Activated CD8-positive, alpha-beta T cell treated with anti-CD3 and anti-CD28 coated beads for 36 hours (primary cell): ENCODE results near the gene ZPBP. TPM values are rescaled to one million over a fixed set of nuclear protein-coding genes. Genes with fewer than 3 reads are reported as not detected.

ENCODE experiments used
- ATAC-seq: fragments of 200-7000 bp; cut with Tn5 transposase; one replicate; pipeline ENCODE4 v1.10.0; 2021; ENCODE audit warnings: mild to moderate bottlenecking, moderate library complexity
- CTCF ChIA-PET: fragments of 350-600 bp; sonication (Branson Sonifier 250); formaldehyde crosslinking; loops from one replicate; lab custom pipeline; 2021; ENCODE audit warnings: antibody characterized with exemption; lab: Charles Lee
- POLR2A ChIA-PET: fragments of 350-600 bp; sonication (Branson Sonifier 250); formaldehyde crosslinking; loops from one replicate; lab custom pipeline; 2021; ENCODE audit warnings: antibody characterized with exemption; lab: Charles Lee
- DNase-seq: peaks from one replicate; pipeline ENCODE4 v3.0.0-alpha.2; 2020
- H3K27ac Mint-ChIP-seq: one replicate; pipeline ENCODE4 v1.8.0; 2021; ENCODE audit warnings: mild to moderate bottlenecking, mixed read lengths
- H3K27me3 Mint-ChIP-seq: one replicate; pipeline ENCODE4 v1.8.0; 2021; ENCODE audit warnings: mixed read lengths
- H3K36me3 Mint-ChIP-seq: one replicate; pipeline ENCODE4 v1.8.0; 2021; ENCODE audit warnings: low read depth, mixed read lengths
- H3K4me1 Mint-ChIP-seq: one replicate; pipeline ENCODE4 v1.8.0; 2021; ENCODE audit warnings: low read depth, mixed read lengths
- H3K4me3 Mint-ChIP-seq: one replicate; pipeline ENCODE4 v1.8.0; 2021; ENCODE audit warnings: mild to moderate bottlenecking, moderate library complexity, mixed read lengths
- H3K9me3 Mint-ChIP-seq: one replicate; pipeline ENCODE4 v1.8.0; 2021; ENCODE audit warnings: mixed read lengths
- CTCF ChIP-seq: fragments of 200-600 bp; IDR thresholded peaks from one replicate; pipeline ENCODE4 v1.8.0; 2022; ENCODE audit warnings: antibody characterized with exemption, mild to moderate bottlenecking
- intact Hi-C: fragments of 100-400 bp; cut with micrococcal nuclease; formaldehyde crosslinking; loops from one replicate; pipeline ENCODE4 v1.10.0; 2022
- total RNA-seq, 2 experiments: library from RNA; stranded (reverse); gene quantifications; one replicate each; pipeline ENCODE4 v1.2.3, GENCODE V29; 2021

The ZPBP gene
- total RNA-seq, 2 experiments from 2014 or later = 0.36 TPM; not detected in 1

- Mint-ChIP-seq H3K27me3 (peaks cover 3% of the 10 kb centered on the region), H3K9me3 (no peaks in the 10 kb centered on the region), H3K4me3 (no peak overlapping the region), H3K36me3 (no peaks in the 10 kb centered on the region), H3K27ac (no peak overlapping the region), H3K4me1 (peaks cover 25% of the 10 kb centered on the region)
- no peak for TF ChIP-seq CTCF
- ATAC-seq (no peak), DNase-seq (no peak)
- ChIA-PET CTCF (interaction anchor here (0.7 to 2.3 kb wide), 2 partner anchors 228 to 277 kb away, joined by 3 to 10 read pairs; no protein-coding TSS in a partner anchor), POLR2A (no interaction called here)
- intact Hi-C loops = loop anchor here (5.0 to 10.0 kb wide), 2 partner anchors 124 to 232 kb away; no protein-coding TSS in a partner anchor
These were observed 47.6 kb upstream of the ZPBP start for GRCh38 chr7:50140688-50141087.

DNA sequence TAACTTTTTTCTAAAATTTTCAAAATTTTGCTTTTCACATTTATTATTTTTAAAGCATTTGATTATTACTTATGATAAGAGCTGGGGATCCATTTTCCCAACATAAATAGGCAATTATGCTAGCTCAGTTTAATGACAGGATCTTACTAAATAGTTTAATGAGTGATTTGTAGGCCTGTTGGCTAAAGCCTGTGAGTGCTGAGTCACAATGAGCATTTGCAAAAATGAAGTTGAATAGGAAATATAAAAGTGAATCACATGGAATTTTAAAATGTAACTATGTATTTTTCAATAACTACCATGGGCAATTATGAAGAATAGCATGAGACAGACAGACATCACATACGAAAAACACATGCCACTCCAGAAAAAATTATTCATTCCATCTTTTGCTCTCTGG is 45.1 kb upstream of the ZPBP start:
- ATAC-seq = no peak
- Mint-ChIP-seq H3K4me1 (peaks cover 4% of the 10 kb centered on the region), H3K4me3 (no peak overlapping the region), H3K36me3 (no peaks in the 10 kb centered on the region), H3K9me3 (no peaks in the 10 kb centered on the region), H3K27ac (no peak overlapping the region), H3K27me3 (peaks cover 4% of the 10 kb centered on the region)
- ChIA-PET POLR2A (interaction anchor here (0.6 kb wide), 1 partner anchor 59 kb away, joined by 3 read pairs; no protein-coding TSS in a partner anchor), CTCF (interaction anchor here (0.8 kb wide), 1 partner anchor 280 kb away, joined by 3 read pairs; no protein-coding TSS in a partner anchor)
- no peak for TF ChIP-seq CTCF
- intact Hi-C loops = no loop called here
- no peak for DNase-seq

- ChIA-PET POLR2A (no interaction called here), CTCF (no interaction called here)
- H3K4me3 Mint-ChIP-seq = no peak overlapping the region
- no peaks in the 10 kb centered on the region for H3K36me3 Mint-ChIP-seq
- DNase-seq = no peak
- intact Hi-C loops = no loop called here
- no peaks in the 10 kb centered on the region for H3K9me3 Mint-ChIP-seq
- no peak overlapping the region for H3K27ac Mint-ChIP-seq
- peaks cover 4% of the 10 kb centered on the region for H3K4me1 Mint-ChIP-seq
- no peak for TF ChIP-seq CTCF
- ATAC-seq = no peak
- H3K27me3 Mint-ChIP-seq = peaks cover 1% of the 10 kb centered on the region
These were observed 32.7 kb upstream of the ZPBP start for GRCh38 chr7:50125766-50126165.

- Mint-ChIP-seq H3K36me3 (no peaks in the 10 kb centered on the region), H3K4me1 (peaks cover 4% of the 10 kb centered on the region), H3K4me3 (no peak overlapping the region), H3K9me3 (no peaks in the 10 kb centered on the region), H3K27ac (no peak overlapping the region), H3K27me3 (peaks cover 1% of the 10 kb centered on the region)
- POLR2A ChIA-PET = no interaction called here
- no peak for ATAC-seq
- intact Hi-C loops = no loop called here
- TF ChIP-seq CTCF = no peak
- DNase-seq = no peak
- CTCF ChIA-PET = interaction anchor here (4.2 kb wide), 1 partner anchor 28 kb away, joined by 25 read pairs; the partner anchor contains the start of gene ZPBP
These were observed 28.2 kb upstream of the ZPBP start for GRCh38 chr7:50121286-50121685.

GRCh38 chr7:50119815-50120637 is 27.0 kb upstream of the ZPBP start:
- H3K27ac Mint-ChIP-seq = no peak overlapping the region
- ChIA-PET POLR2A (interaction anchor here (0.6 to 1.4 kb wide), 6 partner anchors 13 to 328 kb away, joined by 3 read pairs; partner anchors contain the start of gene ZPBP), CTCF (interaction anchor here (0.8 to 4.2 kb wide), 12 partner anchors 10 to 354 kb away, joined by 3 to 25 read pairs (median 4); partner anchors contain the start of gene ZPBP)
- no peaks in the 10 kb centered on the region for H3K9me3 Mint-ChIP-seq
- ATAC-seq = peak; percentile 81
- no peaks in the 10 kb centered on the region for H3K36me3 Mint-ChIP-seq
- H3K4me1 Mint-ChIP-seq = no peaks in the 10 kb centered on the region
- no peak overlapping the region for H3K4me3 Mint-ChIP-seq
- H3K27me3 Mint-ChIP-seq = peaks cover 2% of the 10 kb centered on the region
- intact Hi-C loops = no loop called here
- peak; percentile 64 for DNase-seq
- peak; percentile 64 for TF ChIP-seq CTCF
